K562 (cell line): ENCODE data around the gene OBP2A. TPM values are rescaled to one million over a fixed set of nuclear protein-coding genes. Genes with fewer than 3 reads are reported as not detected.

Experiments
- CBX2 ChIP-seq: fragments of 200-600 bp; sonication (generic); IDR thresholded peaks from one replicate; pipeline ENCODE4 v1.6.1; 2012; ENCODE audit warnings: mild to moderate bottlenecking, low read length, inconsistent platforms; ENCODE audit not compliant: insufficient read depth, poor library complexity, severe bottlenecking
- CBX3 ChIP-seq, 2 experiments: IDR thresholded peaks; 1 replicate in 1 of 2; 2 replicates in 1 of 2; pipeline ENCODE4 v1.6.1; 2012; ENCODE audit warnings: inconsistent platforms in 2 of 2, low read length in 2 of 2, borderline replicate concordance in 1 of 2, control low read depth in 1 of 2
- CCAR2 ChIP-seq: fragments of 200-400 bp; formaldehyde crosslinking; IDR thresholded peaks from 2 replicates; pipeline ENCODE4 v1.6.1; 2017; ENCODE audit warnings: mild to moderate bottlenecking, low read depth, low read length
- CEBPG ChIP-seq, 3 experiments: fragments of 200-800 bp in 1 of 3; sonication (Bioruptor generic) in 1 of 3; sonication (generic) in 1 of 3; formaldehyde crosslinking in 1 of 3; IDR thresholded peaks in 2 of 3; conservative IDR thresholded peaks in 1 of 3; 2 replicates each; pipeline versions ENCODE4 v1.6.1 to v1.8.0; 2016 to 2022; ENCODE audit warnings: missing compliant biosample characterization in 2 of 3, missing genetic modification characterization in 2 of 3, mild to moderate bottlenecking in 1 of 3, missing genetic modification reagents in 1 of 3
- CSDE1 ChIP-seq, 2 experiments: fragments of 450-650 bp; IDR thresholded peaks; 2 replicates each; pipeline ENCODE4 v1.6.1; 2016; ENCODE audit warnings: mild to moderate bottlenecking in 1 of 2
- ETV5 ChIP-seq: sonication (generic); formaldehyde crosslinking; IDR thresholded peaks from 2 replicates; pipeline ENCODE4 v1.4.0; 2020; ENCODE audit warnings: low read depth, mild to moderate bottlenecking, missing genetic modification reagents
- EZH2 ChIP-seq: IDR thresholded peaks from 2 replicates; pipeline ENCODE4 v1.6.1; 2012; ENCODE audit warnings: low read depth, mild to moderate bottlenecking, inconsistent platforms, low read length, borderline replicate concordance
- GTF2F1 ChIP-seq: IDR thresholded peaks from 2 replicates; pipeline ENCODE4 v1.6.1; 2011; ENCODE audit warnings: low read depth, low read length, improper control_type of control experiment
- HCFC1 ChIP-seq: IDR thresholded peaks from 2 replicates; pipeline ENCODE4 v1.6.1; 2012; ENCODE audit warnings: low read depth, low read length, improper control_type of control experiment
- MYBL2 ChIP-seq, 2 experiments: fragments of 450-650 bp in 1 of 2; sonication (generic) in 1 of 2; formaldehyde crosslinking in 1 of 2; IDR thresholded peaks; 2 replicates each; pipeline versions ENCODE4 v1.6.1 to v1.8.1; 2017 to 2022; ENCODE audit warnings: borderline replicate concordance in 1 of 2, inconsistent platforms in 1 of 2, low read depth in 1 of 2, mild to moderate bottlenecking in 1 of 2, missing genetic modification reagents in 1 of 2, moderate library complexity in 1 of 2
- NCOA2 ChIP-seq, 2 experiments: fragments of 450-650 bp; IDR thresholded peaks; 2 replicates each; pipeline ENCODE4 v1.6.1; 2018; ENCODE audit warnings: mild to moderate bottlenecking in 2 of 2, moderate library complexity in 1 of 2; ENCODE audit not compliant: partially characterized antibody in 2 of 2
- NCOR1 ChIP-seq: fragments of 450-650 bp; IDR thresholded peaks from 2 replicates; pipeline ENCODE4 v1.6.1; 2016; ENCODE audit warnings: mild to moderate bottlenecking, moderate library complexity
- NELFE ChIP-seq: IDR thresholded peaks from 2 replicates; pipeline ENCODE4 v1.6.1; 2011; ENCODE audit warnings: mild to moderate bottlenecking; ENCODE audit not compliant: insufficient read depth, insufficient read length
- RBM14 ChIP-seq: fragments of 200-400 bp; formaldehyde crosslinking; IDR thresholded peaks from 2 replicates; pipeline ENCODE4 v1.6.1; 2018; ENCODE audit warnings: low read depth, mild to moderate bottlenecking, low read length, moderate library complexity, borderline replicate concordance; ENCODE audit not compliant: insufficient read depth
- SMAD4 ChIP-seq: fragments of 250-450 bp; sonication (Bioruptor Pico); conservative IDR thresholded peaks from 2 replicates; pipeline ENCODE4 v1.8.0; 2021; ENCODE audit warnings: inconsistent platforms, mild to moderate bottlenecking, moderate library complexity
- SMARCB1 ChIP-seq: IDR thresholded peaks from 2 replicates; pipeline ENCODE4 v1.6.1; 2011; ENCODE audit warnings: improper control_type of control experiment, low read depth; ENCODE audit not compliant: insufficient read length
- SRSF9 ChIP-seq: fragments of 200-400 bp; formaldehyde crosslinking; IDR thresholded peaks from 2 replicates; pipeline ENCODE4 v1.6.1; 2017; ENCODE audit warnings: low read depth, low read length, borderline replicate concordance
- ZBTB7A ChIP-seq: IDR thresholded peaks from 2 replicates; pipeline ENCODE4 v1.6.1; 2011; ENCODE audit warnings: low read depth, mild to moderate bottlenecking, low read length, moderate library complexity, borderline replicate concordance; ENCODE audit not compliant: control insufficient read depth
- ZFPM2 ChIP-seq: fragments of 250-450 bp; sonication (Bioruptor Pico); IDR thresholded peaks from 2 replicates; pipeline ENCODE4 v1.5.1; 2022; ENCODE audit warnings: mild to moderate bottlenecking
- ZNF212 ChIP-seq: fragments of 450-650 bp; formaldehyde crosslinking; IDR thresholded peaks from 2 replicates; pipeline ENCODE4 v1.4.0; 2020; ENCODE audit warnings: mild to moderate bottlenecking
- ZNF239 ChIP-seq: fragments of 250-450 bp; sonication (Bioruptor Pico); IDR thresholded peaks from 2 replicates; pipeline ENCODE4 v1.4.0; 2020; ENCODE audit warnings: mild to moderate bottlenecking
- ZNF354B ChIP-seq: fragments of 250-450 bp; sonication (Bioruptor Pico); IDR thresholded peaks from 2 replicates; pipeline ENCODE4 v1.4.0; 2020
- polyA plus RNA-seq, 8 experiments: library from polyadenylated mRNA; depleted of rRNA in 4 of 8; stranded (reverse) in 5 of 8; unstranded in 3 of 8; fragments of >200 nt; fragmentation: Nextera tagmentation in 2 of 8; fragmentation: Illumina TruSeq in 1 of 8; extraction: Ambion mirVana in 2 of 8; extraction: Trizol in 1 of 8; gene quantifications; 2 replicates each; pipeline versions ENCODE4 v1.2.1 to v1.2.3, GENCODE V29; 2011 to 2014; ENCODE audit warnings: inconsistent platforms in 1 of 8, missing spikeins in 1 of 8
- total RNA-seq, 7 experiments: library from RNA; depleted of rRNA in 6 of 7; stranded (reverse); fragments of >200 nt in 6 of 7; fragmentation: Illumina TruSeq in 2 of 7; extraction: Trizol in 2 of 7; gene quantifications; 2 replicates each; pipeline versions ENCODE4 v1.2.1 to v1.2.3, GENCODE V29; 2011 to 2021; ENCODE audit warnings: low replicate concordance in 1 of 7
- TF ChIP-seq, protein P1 (sequence below): fragments of 250-450 bp; sonication (Bioruptor Pico); IDR thresholded peaks from 2 replicates; pipeline ENCODE4 v1.4.0; 2020; ENCODE audit warnings: mild to moderate bottlenecking
- TF ChIP-seq, protein P2 (sequence below), 2 experiments: fragments of 450-650 bp; IDR thresholded peaks; 2 replicates each; pipeline ENCODE4 v1.6.1; 2016

OBP2A gene
- total and polyA plus RNA-seq, 9 of the 15 experiments (the other 6 are each of a cell fraction or from before 2014, with no cell fraction given) = not detected

DNA sequence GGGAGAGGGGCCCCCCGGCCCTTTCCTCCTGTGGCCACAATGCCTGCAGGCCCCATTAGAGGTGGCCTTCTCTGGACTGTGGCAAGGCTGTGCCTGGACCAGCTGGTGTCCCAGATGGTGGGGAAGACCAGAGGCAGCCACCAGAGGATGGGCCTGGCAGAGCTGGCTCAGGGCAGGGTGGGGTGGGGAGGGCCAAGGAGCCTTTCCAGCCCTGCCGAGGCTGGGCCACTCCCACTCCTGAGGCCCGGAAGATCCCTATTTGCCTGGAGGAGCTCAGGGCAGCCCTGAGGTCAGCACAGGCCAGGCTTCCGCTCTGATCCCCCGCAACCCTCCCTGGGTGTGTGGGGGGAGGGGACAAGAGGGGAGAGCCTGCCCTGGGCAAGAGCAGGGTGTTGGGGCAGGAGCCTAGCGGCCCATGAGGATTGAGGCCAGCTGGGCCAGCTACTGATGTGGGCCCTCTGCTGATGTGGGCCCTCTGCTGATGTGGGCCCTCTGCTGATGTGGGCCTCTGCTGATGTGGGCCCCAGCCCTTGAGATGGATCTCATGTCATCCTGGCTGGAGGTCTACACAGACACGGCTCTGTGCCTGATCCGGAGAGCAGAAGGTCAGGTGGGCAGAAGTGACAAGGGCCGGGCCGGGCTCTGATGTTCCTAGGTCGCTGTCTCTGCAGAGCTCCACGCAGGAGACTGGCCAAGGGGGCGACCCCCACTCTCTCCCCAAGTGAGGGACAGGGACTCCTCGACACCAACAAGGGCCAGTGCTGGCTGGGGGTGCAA lies 39.4 kb upstream of the OBP2A start (continued):
- TF ChIP-seq ZNF354B (CRISPR knock-in tag) (no peak), CBX3 (IDR thresholded peaks at IDR 0.05; ENCODE audit: borderline replicate concordance in 1 of 2, low read length in 2 of 2) (0 out of 3 replicates have a peak, but pooled peaks of 1 of the 2 experiments have one; percentile 22), ZFPM2 (no peak), RBM14 (no peak), HCFC1 (0 out of 2 replicates have a peak, but pooled peaks have one; percentile 16), NCOR1 (peak; percentile 37; the same call in 1 of the 2 replicates), CSDE1 (IDR thresholded peaks at IDR 0.05) (no peak), CCAR2 (no peak), ZNF212 (CRISPR knock-in tag) (no peak), GTF2F1 (no peak), NCOA2 (IDR thresholded peaks at IDR 0.05; ENCODE audit: partially characterized antibody in 2 of 2) (no peak), NELFE (no peak), ZBTB7A (peak; percentile 53; the same call in 1 of the 2 replicates), SMARCB1 (no peak), SMAD4 (CRISPR knock-in tag) (0 out of 2 replicates have a peak, but pooled peaks have one; percentile 46), MYBL2 (IDR thresholded peaks at IDR 0.05; ENCODE audit: low read depth) (no peak), MYBL2 (CRISPR knock-in tag; IDR thresholded peaks at IDR 0.05; ENCODE audit: borderline replicate concordance) (no peak), CBX2 (no peak), SRSF9 (no peak), EZH2 (no peak), ZNF239 (CRISPR knock-in tag) (no peak), ETV5 (CRISPR knock-in tag) (peak; percentile 92), CEBPG (CRISPR knock-in tag; IDR thresholded peaks at IDR 0.05) (no peak), CEBPG (tag; conservative IDR thresholded peaks at IDR 0.05 in 1 of 2, IDR thresholded peaks at IDR 0.05 in 1 of 2) (no peak)
- TF ChIP-seq, protein P1, sequence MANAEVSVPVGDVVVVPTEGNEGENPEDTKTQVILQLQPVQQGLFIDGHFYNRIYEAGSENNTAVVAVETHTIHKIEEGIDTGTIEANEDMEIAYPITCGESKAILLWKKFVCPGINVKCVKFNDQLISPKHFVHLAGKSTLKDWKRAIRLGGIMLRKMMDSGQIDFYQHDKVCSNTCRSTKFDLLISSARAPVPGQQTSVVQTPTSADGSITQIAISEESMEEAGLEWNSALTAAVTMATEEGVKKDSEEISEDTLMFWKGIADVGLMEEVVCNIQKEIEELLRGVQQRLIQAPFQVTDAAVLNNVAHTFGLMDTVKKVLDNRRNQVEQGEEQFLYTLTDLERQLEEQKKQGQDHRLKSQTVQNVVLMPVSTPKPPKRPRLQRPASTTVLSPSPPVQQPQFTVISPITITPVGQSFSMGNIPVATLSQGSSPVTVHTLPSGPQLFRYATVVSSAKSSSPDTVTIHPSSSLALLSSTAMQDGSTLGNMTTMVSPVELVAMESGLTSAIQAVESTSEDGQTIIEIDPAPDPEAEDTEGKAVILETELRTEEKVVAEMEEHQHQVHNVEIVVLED = no peak
- TF ChIP-seq, protein P2, sequence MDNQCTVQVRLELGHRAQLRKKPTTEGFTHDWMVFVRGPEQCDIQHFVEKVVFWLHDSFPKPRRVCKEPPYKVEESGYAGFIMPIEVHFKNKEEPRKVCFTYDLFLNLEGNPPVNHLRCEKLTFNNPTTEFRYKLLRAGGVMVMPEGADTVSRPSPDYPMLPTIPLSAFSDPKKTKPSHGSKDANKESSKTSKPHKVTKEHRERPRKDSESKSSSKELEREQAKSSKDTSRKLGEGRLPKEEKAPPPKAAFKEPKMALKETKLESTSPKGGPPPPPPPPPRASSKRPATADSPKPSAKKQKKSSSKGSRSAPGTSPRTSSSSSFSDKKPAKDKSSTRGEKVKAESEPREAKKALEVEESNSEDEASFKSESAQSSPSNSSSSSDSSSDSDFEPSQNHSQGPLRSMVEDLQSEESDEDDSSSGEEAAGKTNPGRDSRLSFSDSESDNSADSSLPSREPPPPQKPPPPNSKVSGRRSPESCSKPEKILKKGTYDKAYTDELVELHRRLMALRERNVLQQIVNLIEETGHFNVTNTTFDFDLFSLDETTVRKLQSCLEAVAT (IDR thresholded peaks at IDR 0.05) = no peak
